Measurements from ENCODE around the gene CHST10. TPM values are rescaled to one million over a fixed set of nuclear protein-coding genes. Genes with fewer than 3 reads are reported as not detected.
"Not testable (repeated sequence)": the region's sequence is repeated elsewhere in the genome, so short reads cannot be mapped to it uniquely, and the experiment has no call there.

Gene CHST10
- 1 to 10 TPM; 1.7 to 3.9 (median 2.7) TPM for polyA plus RNA-seq

- 0 to 1% (median 0%) methylated on average over 67 to 88 of the region's 88 CpGs for WGBS, 3 donors
- no peak within 1 kb of the TSS for H3K27ac ChIP-seq (ENCODE audit: low read depth, low read length)
These were observed at the start of gene CHST10 for GRCh38 chr2:100416935-100417710. TSS of gene CHST10 (minus strand) at chr2:100417668. CDS start at chr2:100406675, 10,993 bp downstream.

GRCh38 chr2:100460904-100461530, 43.5 kb upstream of the CHST10 start:
- WGBS, 3 donors, result 68 to 89% (median 87%) methylated on average over 1 of the region's 1 CpG
- H3K27ac ChIP-seq (ENCODE audit: low read depth, low read length), result no peak overlapping the region

GRCh38 chr2:100456357-100456756, 38.9 kb upstream of the CHST10 start:
- not testable (repeated sequence) for H3K27ac ChIP-seq (ENCODE audit: low read depth, low read length)

- no peak overlapping the region for H3K27ac ChIP-seq (ENCODE audit: low read depth, low read length)
- WGBS, 3 donors, result 64 to 73% (median 73%) methylated on average over 4 of the region's 4 CpGs
These were observed 36.4 kb upstream of the CHST10 start for GRCh38 chr2:100453853-100454252.

GRCh38 chr2:100451734-100452133, 34.3 kb upstream of the CHST10 start:
- no peak overlapping the region for H3K27ac ChIP-seq (ENCODE audit: low read depth, low read length)

- 83 to 88% (median 84%) methylated on average over 5 of the region's 5 CpGs for WGBS, 3 donors
- no peak overlapping the region for H3K27ac ChIP-seq (ENCODE audit: low read depth, low read length)
These were observed 33.6 kb upstream of the CHST10 start for GRCh38 chr2:100451092-100451491.

- no peak overlapping the region for H3K27ac ChIP-seq (ENCODE audit: low read depth, low read length)
- WGBS, 3 donors, result 73 to 78% (median 73%) methylated on average over 2 of the region's 2 CpGs
These were observed 29.2 kb upstream of the CHST10 start for GRCh38 chr2:100446696-100447095.

GRCh38 chr2:100437751-100438150, 20.3 kb upstream of the CHST10 start:
- no peak overlapping the region for H3K27ac ChIP-seq (ENCODE audit: low read depth, low read length)
- WGBS, 3 donors, result 71 to 79% (median 72%) methylated on average over 8 of the region's 8 CpGs

GRCh38 chr2:100429726-100430125, 12.3 kb upstream of the CHST10 start:
- no peak overlapping the region for H3K27ac ChIP-seq (ENCODE audit: low read depth, low read length)
- WGBS, 3 donors, result 37 to 56% (median 39%) methylated on average over 1 of the region's 1 CpG

GRCh38 chr2:100427627-100428258, 10.3 kb upstream of the CHST10 start:
- no peak overlapping the region for H3K27ac ChIP-seq (ENCODE audit: low read depth, low read length)
- 22 to 37% (median 31%) methylated on average over 11 of the region's 11 CpGs for WGBS, 3 donors

- 85 to 91% (median 90%) methylated on average over 12 of the region's 12 CpGs for WGBS, 3 donors
- H3K27ac ChIP-seq (ENCODE audit: low read depth, low read length), result no peak overlapping the region
These were observed 9.6 kb upstream of the CHST10 start for GRCh38 chr2:100427111-100427510.

- 85 to 87% (median 87%) methylated on average over 18 of the region's 18 CpGs for WGBS, 3 donors
- H3K27ac ChIP-seq (ENCODE audit: low read depth, low read length), result no peak overlapping the region
These were observed 8.9 kb upstream of the CHST10 start for GRCh38 chr2:100426384-100426720.

- no peak overlapping the region for H3K27ac ChIP-seq (ENCODE audit: low read depth, low read length)
- 65 to 85% (median 71%) methylated on average over 15 of the region's 15 CpGs for WGBS, 3 donors
These were observed 8.3 kb upstream of the CHST10 start for GRCh38 chr2:100425573-100426383.

GRCh38 chr2:100425107-100425506, 7.6 kb upstream of the CHST10 start:
- H3K27ac ChIP-seq (ENCODE audit: low read depth, low read length), result no peak overlapping the region
- WGBS, 3 donors, result 74% methylated on average over 4 of the region's 4 CpGs

- 70 to 86% (median 86%) methylated on average over 4 of the region's 4 CpGs for WGBS, 3 donors
- no peak overlapping the region for H3K27ac ChIP-seq (ENCODE audit: low read depth, low read length)
These were observed 6.9 kb upstream of the CHST10 start for GRCh38 chr2:100424277-100424875.

GRCh38 chr2:100423631-100424030, 6.2 kb upstream of the CHST10 start:
- no peak overlapping the region for H3K27ac ChIP-seq (ENCODE audit: low read depth, low read length)
- WGBS, 3 donors, result 86 to 91% (median 90%) methylated on average over 1 of the region's 1 CpG

- WGBS, 3 donors, result 83 to 92% (median 90%) methylated on average over 4 of the region's 4 CpGs
- no peak overlapping the region for H3K27ac ChIP-seq (ENCODE audit: low read depth, low read length)
These were observed 5.0 kb upstream of the CHST10 start for GRCh38 chr2:100422320-100423055.

GRCh38 chr2:100419915-100420314, 2.4 kb upstream of the CHST10 start:
- WGBS, 3 donors, result 52 to 67% (median 56%) methylated on average over 3 of the region's 3 CpGs
- no peak overlapping the region for H3K27ac ChIP-seq (ENCODE audit: low read depth, low read length)

Data from adipose tissue (tissue), 3 donors.